Neuronal stem cell (in vitro differentiated cells): ENCODE results near the gene PTGES2.

Experiments
- DNase-seq: peaks from one replicate; pipeline ENCODE4 v3.0.0-alpha.2; 2013; ENCODE audit warnings: low spot score
- H2AFZ ChIP-seq: one replicate; pipeline ENCODE4 v1.6.1; 2013; ENCODE audit warnings: mild to moderate bottlenecking, low read length, inconsistent platforms
- H2AK5ac ChIP-seq: 2 replicates; pipeline ENCODE4 v1.6.1; 2013; ENCODE audit warnings: low read depth, mild to moderate bottlenecking, inconsistent platforms, low read length, moderate library complexity, mixed read lengths
- H2BK120ac ChIP-seq: 2 replicates; pipeline ENCODE4 v1.6.1; 2013; ENCODE audit warnings: low read depth, mild to moderate bottlenecking, inconsistent platforms, low read length, moderate library complexity, mixed read lengths
- H2BK12ac ChIP-seq: one replicate; pipeline ENCODE4 v1.6.1; 2013; ENCODE audit warnings: low read length, inconsistent platforms
- H2BK15ac ChIP-seq: 2 replicates; pipeline ENCODE4 v1.6.1; 2013; ENCODE audit warnings: mild to moderate bottlenecking, low read length, inconsistent platforms, mixed read lengths
- H2BK5ac ChIP-seq: one replicate; pipeline ENCODE4 v1.6.1; 2013; ENCODE audit warnings: inconsistent platforms, mild to moderate bottlenecking, low read length, moderate library complexity
- H3K14ac ChIP-seq: one replicate; pipeline ENCODE4 v1.6.1; 2013; ENCODE audit warnings: low read length, inconsistent platforms
- H3K18ac ChIP-seq: 2 replicates; pipeline ENCODE4 v1.6.1; 2013; ENCODE audit warnings: low read length, inconsistent platforms
- H3K23ac ChIP-seq: 2 replicates; pipeline ENCODE4 v1.6.1; 2013; ENCODE audit warnings: low read depth, mild to moderate bottlenecking, mixed read lengths, low read length, inconsistent platforms; ENCODE audit not compliant: poor library complexity
- H3K27ac ChIP-seq: replicated peaks from 3 replicates; pipeline ENCODE4 v1.5.1; 2013; ENCODE audit warnings: low read length, inconsistent platforms
- H3K27me3 ChIP-seq, 3 experiments: 2 replicates each; pipeline ENCODE4 v1.6.1; 2013; ENCODE audit warnings: low read length in 3 of 3, mild to moderate bottlenecking in 2 of 3, inconsistent platforms in 1 of 3, low read depth in 1 of 3, mixed read lengths in 1 of 3, moderate library complexity in 1 of 3; ENCODE audit not compliant: control insufficient read depth in 3 of 3, insufficient read depth in 3 of 3
- H3K36me3 ChIP-seq, 2 donors: replicated peaks in 1 of 2; 2 replicates each; pipeline ENCODE4 v1.6.1; 2013; ENCODE audit warnings: low read length in 2 of 2; ENCODE audit not compliant: control insufficient read depth in 2 of 2, insufficient read depth in 2 of 2
- H3K4ac ChIP-seq: 2 replicates; pipeline ENCODE4 v1.6.1; 2013; ENCODE audit warnings: inconsistent platforms, mild to moderate bottlenecking, low read length, moderate library complexity
- H3K4me1 ChIP-seq, 2 donors: 1 replicate in 1 of 2; 2 replicates in 1 of 2; pipeline ENCODE4 v1.6.1; 2013; ENCODE audit warnings: low read length in 2 of 2, low read depth in 1 of 2; ENCODE audit not compliant: control insufficient read depth in 2 of 2, insufficient read depth in 1 of 2
- H3K4me2 ChIP-seq: one replicate; pipeline ENCODE4 v1.6.1; 2013; ENCODE audit warnings: mild to moderate bottlenecking, low read length, inconsistent platforms; ENCODE audit not compliant: insufficient read depth, poor library complexity, severe bottlenecking
- H3K4me3 ChIP-seq, 2 donors: 2 replicates each; pipeline ENCODE4 v1.5.1; 2013; ENCODE audit warnings: low read length in 2 of 2, mild to moderate bottlenecking in 2 of 2, inconsistent platforms in 1 of 2, moderate library complexity in 1 of 2
- H3K79me1 ChIP-seq: one replicate; pipeline ENCODE4 v1.6.1; 2013; ENCODE audit warnings: low read depth, mild to moderate bottlenecking, inconsistent platforms, low read length, moderate library complexity
- H3K9ac ChIP-seq: one replicate; pipeline ENCODE4 v1.6.1; 2013; ENCODE audit warnings: mild to moderate bottlenecking, low read depth, low read length, inconsistent platforms; ENCODE audit not compliant: poor library complexity
- H3K9me3 ChIP-seq, 2 donors: replicated peaks in 1 of 2; 2 replicates each; pipeline versions ENCODE3 to v1.6.1; 2013; ENCODE audit warnings: low read length in 2 of 2, mild to moderate bottlenecking in 2 of 2, inconsistent platforms in 1 of 2, low read depth in 1 of 2, mixed read lengths in 1 of 2, moderate library complexity in 1 of 2; ENCODE audit not compliant: control insufficient read depth in 2 of 2, insufficient read depth in 1 of 2
- H4K8ac ChIP-seq: one replicate; pipeline ENCODE4 v1.6.1; 2013; ENCODE audit warnings: low read depth, mild to moderate bottlenecking, inconsistent platforms, low read length, moderate library complexity
- H4K91ac ChIP-seq: one replicate; pipeline ENCODE4 v1.6.1; 2013; ENCODE audit warnings: low read length, low read depth, mild to moderate bottlenecking, inconsistent platforms; ENCODE audit not compliant: poor library complexity
- WGBS, 2 donors: extraction: QIAGEN DNeasy Blood & Tissue Kit; methylation state at CpG; one replicate each; pipeline ENCODE4 v1.1.7; 2013; ENCODE audit warnings: missing lambda C conversion rate in 2 of 2, mixed read lengths in 1 of 2; ENCODE audit not compliant: insufficient read length in 2 of 2, insufficient replicate concordance in 1 of 2; ENCODE audit errors: extremely low coverage in 2 of 2; 5-methylcytosine and 5-hydroxymethylcytosine counted together

PTGES2 gene

DNA sequence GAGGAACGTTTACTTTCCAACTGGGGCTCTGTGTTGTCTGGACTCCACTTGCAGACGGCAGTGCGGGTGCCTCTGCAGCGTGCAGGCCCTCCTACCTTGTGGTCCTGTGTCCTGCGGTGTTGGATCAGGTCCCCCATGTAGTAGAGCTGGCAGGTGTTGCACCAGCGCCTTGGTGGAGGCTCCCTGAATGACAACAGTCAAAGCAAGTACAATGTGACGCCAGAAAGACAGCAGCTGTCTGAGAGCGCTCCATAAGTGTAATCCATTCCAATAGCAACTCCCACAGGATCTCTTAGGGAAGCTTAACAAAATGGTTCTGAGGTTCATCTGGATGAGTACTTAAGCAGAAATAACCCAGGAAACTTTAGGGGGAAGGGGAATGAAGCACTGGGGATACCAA lies 42.4 kb upstream of the PTGES2 start:
- no peak overlapping the region for H2BK12ac ChIP-seq
- no peak overlapping the region for H3K4ac ChIP-seq
- H2BK5ac ChIP-seq = no peak overlapping the region
- no peak overlapping the region for H2BK120ac ChIP-seq
- H4K8ac ChIP-seq = no peak overlapping the region
- H3K4me2 ChIP-seq = no peak overlapping the region
- DNase-seq = no peak
- WGBS, 2 donors = no CpG with 5 or more reads among the region's 8 CpGs
- H3K36me3 ChIP-seq = peaks cover 42 to 78% of the 10 kb centered on the region in 2 donors
- no peak overlapping the region for H3K27ac ChIP-seq
- no peak overlapping the region for H3K14ac ChIP-seq
- no peak overlapping the region for H3K18ac ChIP-seq
- H4K91ac ChIP-seq = no peak overlapping the region
- H3K23ac ChIP-seq = no peak overlapping the region
- H3K79me1 ChIP-seq = no peaks in the 10 kb centered on the region
- H2AFZ ChIP-seq = no peak overlapping the region
- no peaks in the 10 kb centered on the region for H3K4me1 ChIP-seq
- no peaks in the 10 kb centered on the region for H3K9me3 ChIP-seq
- no peak overlapping the region for H3K4me3 ChIP-seq
- H2BK15ac ChIP-seq = no peak overlapping the region
- H2AK5ac ChIP-seq = no peak overlapping the region
- H3K9ac ChIP-seq = no peak overlapping the region
- H3K27me3 ChIP-seq = no peaks in the 10 kb centered on the region

DNA sequence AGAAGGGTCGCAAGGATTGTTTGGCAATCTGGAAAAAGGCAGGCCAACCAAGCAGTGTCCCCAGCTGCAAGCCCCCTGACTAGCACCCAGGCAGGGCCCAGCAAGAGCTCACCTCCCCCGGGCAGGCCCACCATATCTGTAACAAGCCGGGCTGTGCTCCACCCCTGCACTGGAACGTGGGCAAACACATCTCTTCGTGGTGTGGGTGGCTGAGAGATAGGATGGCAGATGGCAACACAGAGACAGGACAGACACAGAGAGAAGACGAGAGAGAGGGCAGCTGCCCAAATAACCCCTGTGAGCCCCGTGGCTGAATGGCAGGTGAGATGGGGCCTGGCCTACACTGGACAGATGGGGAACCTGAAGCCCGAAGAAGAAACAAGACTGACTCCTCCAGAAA lies 42.0 kb upstream of the PTGES2 start:
- DNase-seq = no peak
- no peak overlapping the region for H3K23ac ChIP-seq
- no peaks in the 10 kb centered on the region for H3K9me3 ChIP-seq
- no peak overlapping the region for H3K4me2 ChIP-seq
- no peak overlapping the region for H3K27ac ChIP-seq
- H3K14ac ChIP-seq = no peak overlapping the region
- no peak overlapping the region for H4K91ac ChIP-seq
- H2BK120ac ChIP-seq = no peak overlapping the region
- no peak overlapping the region for H3K18ac ChIP-seq
- H3K4ac ChIP-seq = no peak overlapping the region
- H2AFZ ChIP-seq = no peak overlapping the region
- no peaks in the 10 kb centered on the region for H3K27me3 ChIP-seq
- H3K9ac ChIP-seq = peak overlapping the region; percentile 70
- H3K4me3 ChIP-seq = no peak overlapping the region
- H2BK12ac ChIP-seq = no peak overlapping the region
- H3K36me3 ChIP-seq = peaks cover 41 to 78% of the 10 kb centered on the region in 2 donors
- H2BK15ac ChIP-seq = no peak overlapping the region
- H3K79me1 ChIP-seq = no peaks in the 10 kb centered on the region
- H4K8ac ChIP-seq = no peak overlapping the region
- no CpG with 5 or more reads among the region's 8 CpGs for WGBS, 2 donors
- H3K4me1 ChIP-seq = no peaks in the 10 kb centered on the region
- no peak overlapping the region for H2BK5ac ChIP-seq
- no peak overlapping the region for H2AK5ac ChIP-seq

DNA sequence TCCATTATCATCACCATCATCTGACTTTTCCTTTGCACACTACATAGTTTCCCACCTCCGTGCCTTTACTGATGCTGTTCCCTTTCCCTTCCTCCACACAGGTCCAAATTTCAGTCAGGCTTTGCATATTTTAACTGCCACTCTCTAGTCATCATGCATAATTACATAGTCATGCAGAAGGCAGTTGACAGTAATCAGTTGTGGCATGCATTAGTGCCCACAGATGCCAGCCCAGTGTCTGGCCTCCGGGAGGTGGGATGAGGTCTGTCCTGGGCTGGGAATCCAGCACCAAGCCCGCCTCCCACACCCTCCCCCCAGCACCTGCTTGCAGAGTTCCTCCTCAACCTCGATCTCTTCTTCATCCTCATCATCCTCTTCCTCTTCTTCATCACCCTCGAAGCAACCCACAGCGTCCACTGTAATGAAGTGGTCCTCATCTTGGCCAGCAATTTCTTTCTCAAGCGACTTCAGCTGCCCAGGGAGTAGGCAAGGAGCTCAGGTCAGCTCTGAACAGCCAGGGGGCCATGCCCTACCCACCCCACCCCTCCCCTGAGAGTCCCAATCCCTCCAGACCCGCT lies 41.3 kb upstream of the PTGES2 start:
- H2AFZ ChIP-seq = no peak overlapping the region
- H3K27ac ChIP-seq = no peak overlapping the region
- no peaks in the 10 kb centered on the region for H3K27me3 ChIP-seq
- no peak overlapping the region for H3K23ac ChIP-seq
- no peak overlapping the region for H2BK5ac ChIP-seq
- no peak overlapping the region for H3K4me2 ChIP-seq
- no peak overlapping the region for H2BK12ac ChIP-seq
- no peak overlapping the region for H4K91ac ChIP-seq
- peaks cover 44 to 78% of the 10 kb centered on the region in 2 donors for H3K36me3 ChIP-seq
- no peak overlapping the region for H3K14ac ChIP-seq
- no peak for DNase-seq
- H2BK15ac ChIP-seq = no peak overlapping the region
- H3K18ac ChIP-seq = no peak overlapping the region
- no peak overlapping the region for H3K4me3 ChIP-seq
- no peak overlapping the region for H3K9ac ChIP-seq
- H3K9me3 ChIP-seq = no peaks in the 10 kb centered on the region
- WGBS, 2 donors = no CpG with 5 or more reads among the region's 8 CpGs
- H4K8ac ChIP-seq = no peak overlapping the region
- no peaks in the 10 kb centered on the region for H3K79me1 ChIP-seq
- no peak overlapping the region for H2AK5ac ChIP-seq
- no peak overlapping the region for H2BK120ac ChIP-seq
- no peak overlapping the region for H3K4ac ChIP-seq
- no peaks in the 10 kb centered on the region for H3K4me1 ChIP-seq

DNA sequence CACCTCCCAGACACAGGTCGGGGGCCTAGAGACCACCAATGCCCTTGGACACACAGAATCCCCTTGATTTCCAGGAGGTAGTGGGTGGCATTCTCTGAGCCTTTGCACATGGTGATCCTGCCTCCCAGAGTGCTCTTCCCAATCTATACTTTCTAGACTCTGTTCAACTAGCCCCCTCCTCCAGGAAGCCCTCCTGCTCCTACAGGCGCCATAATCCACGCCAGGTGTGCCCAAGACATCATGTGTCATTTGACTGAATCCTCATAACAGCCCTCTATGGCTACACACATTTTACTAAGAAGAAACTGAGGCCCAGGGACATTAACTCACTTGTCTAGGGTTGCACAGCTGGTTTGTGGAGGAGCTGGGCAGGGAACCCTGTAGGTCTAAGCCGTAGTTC lies 39.7 kb upstream of the PTGES2 start:
- Histone ChIP-seq H2BK120ac (no peak overlapping the region), H2AK5ac (no peak overlapping the region), H3K9me3 (no peaks in the 10 kb centered on the region), H3K4me3 (no peak overlapping the region), H3K18ac (no peak overlapping the region), H3K4me1 (no peaks in the 10 kb centered on the region), H3K23ac (no peak overlapping the region), H3K14ac (no peak overlapping the region), H3K4ac (no peak overlapping the region), H4K8ac (no peak overlapping the region), H4K91ac (no peak overlapping the region), H3K27ac (no peak overlapping the region), H3K79me1 (peaks cover 2% of the 10 kb centered on the region), H2AFZ (no peak overlapping the region), H2BK12ac (no peak overlapping the region), H3K4me2 (no peak overlapping the region), H2BK5ac (no peak overlapping the region), H3K9ac (no peak overlapping the region), H3K36me3 (peaks cover 56 to 84% of the 10 kb centered on the region in 2 donors), H2BK15ac (no peak overlapping the region), H3K27me3 (no peaks in the 10 kb centered on the region)
- no CpG with 5 or more reads among the region's 4 CpGs for WGBS, 2 donors
- DNase-seq = no peak
